Activated CD4-positive, alpha-beta T cell treated with anti-CD3 and anti-CD28 coated beads, Interleukin-2, amount 10 ng/mL, durations not matched to agents 7 days and 5 days (primary cell): ENCODE data around the gene LRRC7. TPM values are rescaled to one million over a fixed set of nuclear protein-coding genes. Genes with fewer than 3 reads are reported as not detected.

Source experiments
- CTCF ChIA-PET: fragments of 350-600 bp; sonication (Branson Sonifier 250); formaldehyde crosslinking; loops from one replicate; lab custom pipeline; 2021; ENCODE audit warnings: antibody characterized with exemption; lab: Charles Lee
- POLR2A ChIA-PET: fragments of 350-600 bp; sonication (Branson Sonifier 250); formaldehyde crosslinking; loops from one replicate; lab custom pipeline; 2021; ENCODE audit warnings: antibody characterized with exemption; lab: Charles Lee
- DNase-seq: peaks from one replicate; pipeline ENCODE4 v3.0.0-alpha.2; 2020
- H3K27ac Mint-ChIP-seq: one replicate; pipeline ENCODE4 v1.8.0; 2021; ENCODE audit warnings: mild to moderate bottlenecking, moderate library complexity, mixed read lengths
- H3K27me3 Mint-ChIP-seq: one replicate; pipeline ENCODE4 v1.8.0; 2021; ENCODE audit warnings: mixed read lengths
- H3K36me3 Mint-ChIP-seq: one replicate; pipeline ENCODE4 v1.8.0; 2021; ENCODE audit warnings: low read depth, mixed read lengths
- H3K4me1 Mint-ChIP-seq: one replicate; pipeline ENCODE4 v1.8.0; 2021; ENCODE audit warnings: mixed read lengths
- H3K4me3 Mint-ChIP-seq: one replicate; pipeline ENCODE4 v1.8.0; 2021; ENCODE audit warnings: mild to moderate bottlenecking, moderate library complexity, mixed read lengths
- H3K9me3 Mint-ChIP-seq: one replicate; pipeline ENCODE4 v1.8.0; 2021; ENCODE audit warnings: mixed read lengths
- total RNA-seq, 2 experiments: library from RNA; stranded (reverse); gene quantifications; one replicate each; pipeline ENCODE4 v1.2.3, GENCODE V29; 2021

The LRRC7 gene
- total RNA-seq, 2 experiments from 2014 or later, result not detected

DNA sequence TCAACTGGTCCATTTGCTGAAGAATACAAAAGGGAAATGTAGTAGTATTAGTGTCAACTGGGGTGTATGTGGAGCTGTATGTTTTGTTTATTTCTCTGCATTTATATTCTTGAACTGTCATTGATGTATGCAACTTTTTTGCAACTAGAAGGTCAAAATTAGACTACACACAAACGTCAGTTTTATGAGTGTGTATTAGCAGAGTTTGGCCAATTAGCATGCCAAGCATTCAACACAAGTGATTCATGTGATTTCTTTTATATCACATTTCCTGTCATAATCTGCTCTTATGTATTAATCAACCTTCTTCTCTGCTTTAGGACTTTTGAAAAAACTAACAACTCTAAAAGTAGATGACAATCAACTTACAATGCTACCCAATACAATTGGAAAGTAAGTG, 426.5 kb downstream of the LRRC7 start:
- H3K27me3 Mint-ChIP-seq, result no peaks in the 10 kb centered on the region
- CTCF ChIA-PET, result no interaction called here

DNA sequence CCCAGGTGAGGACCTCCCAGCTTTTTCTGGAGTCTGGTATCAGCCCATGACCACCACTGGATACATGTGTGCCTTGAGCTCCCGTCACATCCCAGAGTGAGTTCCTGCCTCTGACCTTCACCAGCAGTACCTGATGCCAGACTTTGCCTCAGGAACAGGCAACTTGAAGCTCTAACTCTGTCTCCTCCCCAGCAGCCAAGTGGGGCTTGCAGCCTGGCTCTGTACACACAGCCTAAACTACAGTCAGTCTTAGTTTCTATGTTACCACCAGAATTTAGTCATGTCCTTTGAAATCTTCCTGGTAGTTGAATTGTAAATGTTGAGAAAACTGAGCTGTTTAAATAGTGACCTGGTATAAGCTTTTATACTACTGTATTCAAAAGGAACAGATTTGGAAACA, 431.1 kb downstream of the LRRC7 start:
- Mint-ChIP-seq H3K36me3 (no peaks in the 10 kb centered on the region), H3K4me3 (no peak overlapping the region), H3K27me3 (no peaks in the 10 kb centered on the region), H3K27ac (no peak overlapping the region), H3K9me3 (no peaks in the 10 kb centered on the region), H3K4me1 (no peaks in the 10 kb centered on the region)
- ChIA-PET CTCF (no interaction called here), POLR2A (no interaction called here)
- DNase-seq, result no peak

More for the DNA sequence above, 426.5 kb downstream of the LRRC7 start:
- H3K27ac Mint-ChIP-seq, result no peak overlapping the region
- no peak overlapping the region for H3K4me3 Mint-ChIP-seq
- DNase-seq, result no peak
- no peaks in the 10 kb centered on the region for H3K36me3 Mint-ChIP-seq
- no peaks in the 10 kb centered on the region for H3K9me3 Mint-ChIP-seq
- POLR2A ChIA-PET, result no interaction called here
- no peaks in the 10 kb centered on the region for H3K4me1 Mint-ChIP-seq

DNA sequence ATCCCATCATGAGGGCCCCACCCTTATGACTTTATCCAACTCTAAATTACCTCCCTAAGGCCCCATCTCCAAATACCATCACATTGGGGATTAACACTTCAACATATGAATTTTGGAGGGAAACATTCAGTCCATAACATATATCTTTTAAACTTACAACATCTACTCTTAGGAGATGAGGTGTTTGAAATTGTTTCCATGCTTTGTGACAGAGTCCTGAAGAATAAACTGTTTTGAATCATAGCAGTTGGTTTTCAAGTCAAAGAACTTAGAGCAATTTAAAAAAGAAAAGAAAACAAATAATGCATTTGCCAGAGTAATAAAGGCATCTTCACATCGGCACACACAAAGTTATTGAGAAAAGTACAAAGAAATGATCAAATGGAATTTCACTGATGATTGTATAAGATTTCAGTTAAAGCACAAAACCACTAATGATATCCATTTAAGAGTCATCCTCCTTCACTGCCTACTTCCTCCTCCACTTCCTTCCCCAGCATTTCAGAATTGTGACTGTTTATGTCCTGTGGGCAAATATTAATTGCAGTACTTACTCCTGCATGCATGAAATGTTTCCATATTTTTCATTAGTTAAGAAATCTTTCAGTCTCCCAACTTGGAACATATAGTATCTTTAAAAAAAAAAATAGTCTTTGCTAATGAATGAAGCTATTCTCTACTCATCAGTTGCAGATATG, 435.6 kb downstream of the LRRC7 start:
- no peak overlapping the region for H3K4me3 Mint-ChIP-seq
- DNase-seq, result no peak
- POLR2A ChIA-PET, result no interaction called here
- CTCF ChIA-PET, result no interaction called here
- no peaks in the 10 kb centered on the region for H3K9me3 Mint-ChIP-seq
- no peaks in the 10 kb centered on the region for H3K4me1 Mint-ChIP-seq
- H3K27ac Mint-ChIP-seq, result no peak overlapping the region
- H3K27me3 Mint-ChIP-seq, result no peaks in the 10 kb centered on the region
- no peaks in the 10 kb centered on the region for H3K36me3 Mint-ChIP-seq

DNA sequence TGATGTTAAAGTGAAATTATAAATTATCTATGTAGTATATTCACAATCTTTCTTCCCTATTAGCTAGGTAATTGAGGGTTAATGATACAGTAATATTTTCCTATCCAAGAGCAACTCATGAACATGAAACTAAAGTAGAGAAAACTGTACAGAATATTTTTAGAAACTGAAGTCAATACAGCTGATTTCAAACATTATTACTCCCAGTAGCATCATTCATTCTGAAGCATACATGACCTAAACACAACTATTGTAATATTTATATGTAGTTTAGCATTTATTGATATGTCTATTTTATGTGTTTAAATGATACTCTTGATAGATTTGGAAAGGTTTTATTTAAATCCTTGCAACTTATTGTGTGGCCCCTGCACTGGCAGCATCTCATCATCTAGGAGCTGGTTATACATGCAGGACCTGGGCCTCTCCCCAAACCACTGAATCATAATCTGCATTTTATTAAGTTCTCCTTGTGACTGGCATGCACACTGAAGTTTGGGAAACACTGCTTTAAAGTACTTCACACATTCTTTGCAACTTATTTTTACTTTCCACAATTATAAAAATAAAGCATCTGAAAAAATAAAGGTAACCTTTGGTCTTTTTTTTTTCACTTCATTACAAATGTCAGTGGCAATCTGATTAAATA, 437.8 kb downstream of the LRRC7 start:
- Mint-ChIP-seq H3K27me3 (no peaks in the 10 kb centered on the region), H3K36me3 (no peaks in the 10 kb centered on the region), H3K4me3 (no peak overlapping the region), H3K9me3 (no peaks in the 10 kb centered on the region), H3K27ac (no peak overlapping the region), H3K4me1 (no peaks in the 10 kb centered on the region)
- DNase-seq, result no peak
- ChIA-PET POLR2A (no interaction called here), CTCF (no interaction called here)

DNA sequence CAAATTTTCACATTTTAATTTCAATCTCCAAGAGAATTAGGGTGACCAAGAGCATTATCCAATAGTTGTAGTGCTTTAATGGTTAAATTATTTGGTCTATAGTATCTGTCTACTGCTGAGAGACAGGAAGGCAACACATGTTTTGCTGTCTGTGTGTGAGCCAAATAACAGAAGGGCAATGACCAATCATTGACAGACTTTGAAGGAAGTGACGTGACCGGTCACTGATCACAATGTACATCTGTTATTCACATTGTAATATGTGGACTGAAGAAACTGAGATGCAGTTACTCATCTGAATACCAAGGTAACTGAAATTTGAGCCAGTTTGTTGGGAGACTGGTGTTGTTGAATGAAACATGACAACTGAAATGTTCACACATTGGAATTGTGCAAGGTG, 440.9 kb downstream of the LRRC7 start:
- H3K27ac Mint-ChIP-seq, result no peak overlapping the region
- DNase-seq, result no peak
- CTCF ChIA-PET, result no interaction called here
- no peaks in the 10 kb centered on the region for H3K9me3 Mint-ChIP-seq
- no peak overlapping the region for H3K4me3 Mint-ChIP-seq
- no peaks in the 10 kb centered on the region for H3K36me3 Mint-ChIP-seq
- no peaks in the 10 kb centered on the region for H3K4me1 Mint-ChIP-seq
- POLR2A ChIA-PET, result no interaction called here
- no peaks in the 10 kb centered on the region for H3K27me3 Mint-ChIP-seq

DNA sequence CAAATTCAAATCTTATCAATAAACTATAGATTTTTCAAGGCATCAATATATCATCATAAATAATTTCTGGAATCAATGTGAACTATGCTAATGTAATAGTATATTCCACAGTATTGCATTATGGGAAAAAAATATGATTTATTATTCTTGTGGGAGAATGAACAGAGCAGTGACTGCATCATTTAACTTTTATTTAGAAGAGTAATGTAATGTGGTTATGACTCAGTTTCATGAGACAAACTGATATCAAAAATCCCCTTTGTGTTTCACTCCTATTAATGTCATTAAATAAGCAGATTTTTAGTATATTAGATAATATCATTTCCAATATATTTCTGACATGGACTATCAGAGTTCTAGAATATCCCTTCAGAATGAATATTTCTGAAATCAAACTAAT, 450.0 kb downstream of the LRRC7 start:
- Mint-ChIP-seq H3K27me3 (no peaks in the 10 kb centered on the region), H3K9me3 (no peaks in the 10 kb centered on the region), H3K27ac (no peak overlapping the region), H3K36me3 (no peaks in the 10 kb centered on the region), H3K4me3 (no peak overlapping the region), H3K4me1 (no peaks in the 10 kb centered on the region)
- DNase-seq, result no peak
- ChIA-PET POLR2A (no interaction called here), CTCF (no interaction called here)

DNA sequence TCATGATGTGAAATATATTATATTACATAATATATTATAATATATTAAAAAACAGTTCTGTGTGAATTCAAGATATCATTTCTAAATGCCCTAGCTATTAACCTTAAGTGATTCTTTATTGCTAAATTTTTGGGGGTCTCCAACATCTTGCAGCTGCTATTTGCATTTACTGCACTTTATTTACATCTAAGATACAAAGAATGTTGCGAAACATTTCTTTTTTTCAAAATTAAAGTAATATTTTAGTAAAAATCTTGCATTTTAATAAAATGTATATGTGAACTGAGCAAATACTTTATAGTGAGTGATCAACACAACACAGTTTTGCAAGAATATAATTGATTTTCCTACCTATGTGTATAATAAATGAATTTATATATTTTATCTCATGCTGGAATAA, 456.6 kb downstream of the LRRC7 start:
- ChIA-PET CTCF (no interaction called here), POLR2A (no interaction called here)
- Mint-ChIP-seq H3K27me3 (no peaks in the 10 kb centered on the region), H3K4me3 (no peak overlapping the region), H3K4me1 (no peaks in the 10 kb centered on the region), H3K9me3 (no peaks in the 10 kb centered on the region), H3K36me3 (no peaks in the 10 kb centered on the region), H3K27ac (no peak overlapping the region)
- DNase-seq, result no peak

DNA sequence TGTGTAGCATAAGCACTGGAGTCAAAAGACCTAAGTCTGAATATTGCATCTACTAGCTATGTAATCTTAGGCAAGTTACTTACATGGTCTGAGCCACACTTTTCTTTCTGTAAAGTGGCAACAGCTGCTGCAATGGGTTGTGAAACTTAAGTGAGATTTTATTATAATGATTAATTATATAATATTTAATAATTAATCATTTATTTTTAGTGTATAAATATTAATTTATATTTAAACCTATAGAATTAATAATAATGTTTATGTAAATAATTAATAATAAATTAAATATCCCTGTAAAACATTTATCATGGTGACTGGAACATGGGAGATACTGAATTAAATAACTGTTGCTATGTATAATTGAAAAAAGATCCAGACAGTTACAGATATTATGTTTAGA, 457.3 kb downstream of the LRRC7 start:
- no peaks in the 10 kb centered on the region for H3K36me3 Mint-ChIP-seq
- ChIA-PET POLR2A (no interaction called here), CTCF (no interaction called here)
- no peak overlapping the region for H3K27ac Mint-ChIP-seq
- no peak for DNase-seq
- H3K4me3 Mint-ChIP-seq, result no peak overlapping the region
- no peaks in the 10 kb centered on the region for H3K27me3 Mint-ChIP-seq
- no peaks in the 10 kb centered on the region for H3K9me3 Mint-ChIP-seq
- no peaks in the 10 kb centered on the region for H3K4me1 Mint-ChIP-seq

DNA sequence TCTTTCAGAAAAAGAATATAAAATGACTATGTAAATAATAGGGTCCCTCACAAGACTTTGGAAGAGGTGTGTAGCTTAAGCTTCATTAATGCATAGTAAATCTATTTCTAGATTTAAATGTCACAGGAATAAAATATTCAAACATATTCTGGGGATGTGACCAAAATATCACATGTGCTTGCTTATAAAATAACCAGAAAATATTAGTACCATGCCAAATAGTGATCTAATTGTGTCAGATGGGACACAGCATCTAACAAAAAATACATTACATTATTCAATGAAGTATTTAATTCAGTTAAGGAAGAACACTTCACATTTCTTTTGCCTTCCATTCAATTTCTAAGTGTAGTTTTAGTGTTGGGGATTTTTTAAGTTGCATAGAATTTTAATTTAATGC, 458.1 kb downstream of the LRRC7 start:
- ChIA-PET POLR2A (no interaction called here), CTCF (interaction anchor here (0.6 kb wide), 1 partner anchor 582 kb away, joined by 5 read pairs; no protein-coding TSS in a partner anchor)
- Mint-ChIP-seq H3K4me1 (no peaks in the 10 kb centered on the region), H3K36me3 (no peaks in the 10 kb centered on the region), H3K9me3 (no peaks in the 10 kb centered on the region), H3K27me3 (no peaks in the 10 kb centered on the region), H3K27ac (no peak overlapping the region), H3K4me3 (no peak overlapping the region)
- DNase-seq, result no peak

DNA sequence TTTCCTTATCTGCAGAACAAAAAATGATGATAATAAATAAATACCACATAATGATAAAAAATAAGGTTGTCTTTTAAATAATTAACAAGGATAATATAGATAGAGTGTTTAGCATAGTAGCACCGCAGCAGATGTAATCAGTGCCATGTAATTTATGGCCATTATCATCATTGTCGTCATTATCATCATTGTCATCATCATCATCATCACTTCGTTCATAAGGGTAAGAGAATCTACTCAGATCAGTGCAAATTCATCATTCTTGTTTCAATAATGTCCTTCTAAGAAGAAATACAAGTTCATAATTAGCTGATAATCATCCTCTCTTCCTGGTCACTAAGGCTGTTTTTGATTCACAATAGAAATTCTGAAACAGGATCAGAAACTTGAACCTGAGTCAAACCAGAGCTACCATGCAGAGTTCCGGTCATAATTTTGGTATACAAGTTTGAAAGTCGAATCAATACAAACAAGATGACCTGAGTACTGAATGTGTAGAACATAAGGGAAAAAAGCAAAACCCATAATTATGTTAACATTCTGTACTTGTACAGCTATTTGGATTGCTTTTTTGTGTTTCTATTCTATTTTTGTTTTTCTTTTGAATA, 465.6 kb downstream of the LRRC7 start:
- Mint-ChIP-seq H3K27ac (no peak overlapping the region), H3K4me3 (no peak overlapping the region), H3K4me1 (no peaks in the 10 kb centered on the region), H3K36me3 (no peaks in the 10 kb centered on the region), H3K9me3 (no peaks in the 10 kb centered on the region), H3K27me3 (no peaks in the 10 kb centered on the region)
- CTCF ChIA-PET, result interaction anchor here (0.6 kb wide), 1 partner anchor 804 kb away, joined by 3 read pairs; no protein-coding TSS in a partner anchor
- no peak for DNase-seq
- POLR2A ChIA-PET, result no interaction called here

DNA sequence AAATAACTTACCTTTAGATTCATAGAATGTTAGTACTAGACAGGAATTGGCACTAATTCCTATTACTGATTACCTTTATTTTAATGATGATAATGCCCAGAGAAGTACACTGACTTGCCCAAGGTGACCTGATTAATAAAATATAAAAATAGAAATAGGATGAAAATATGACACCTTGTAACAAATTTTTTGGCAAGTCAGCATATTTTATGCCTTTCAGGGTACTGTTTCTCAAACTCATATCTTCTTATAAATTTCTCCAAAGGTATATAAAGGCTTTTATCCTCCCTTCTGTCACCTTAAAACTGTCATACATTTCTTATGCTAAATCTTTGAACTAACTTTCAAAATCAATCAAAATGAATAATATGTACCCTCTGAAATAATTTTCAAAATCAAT, 466.2 kb downstream of the LRRC7 start:
- Mint-ChIP-seq H3K9me3 (no peaks in the 10 kb centered on the region), H3K36me3 (no peaks in the 10 kb centered on the region), H3K27me3 (no peaks in the 10 kb centered on the region), H3K27ac (no peak overlapping the region), H3K4me3 (no peak overlapping the region), H3K4me1 (no peaks in the 10 kb centered on the region)
- DNase-seq, result no peak
- POLR2A ChIA-PET, result no interaction called here
- CTCF ChIA-PET, result interaction anchor here (0.6 kb wide), 1 partner anchor 803 kb away, joined by 3 read pairs; no protein-coding TSS in a partner anchor

DNA sequence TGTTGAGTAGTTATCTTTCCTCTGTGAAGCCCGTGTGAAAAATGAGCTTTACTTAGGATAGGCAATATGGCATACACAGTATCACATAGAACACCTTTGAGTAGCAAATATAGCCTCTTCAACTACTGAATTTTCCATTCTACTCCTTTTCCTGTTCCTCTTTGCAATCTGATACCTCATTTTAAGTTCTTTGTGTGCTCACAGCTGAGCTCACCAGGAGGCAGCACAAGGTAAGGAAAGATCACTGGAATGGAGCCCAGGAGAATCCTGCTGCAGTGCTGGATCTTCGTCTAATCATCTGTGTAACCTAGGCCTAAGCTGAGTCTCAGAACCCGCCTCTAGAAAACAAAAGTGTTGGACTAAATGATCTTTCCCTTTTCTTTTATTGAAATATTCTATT, 466.7 kb downstream of the LRRC7 start:
- CTCF ChIA-PET, result no interaction called here
- DNase-seq, result no peak
- Mint-ChIP-seq H3K27ac (no peak overlapping the region), H3K4me3 (no peak overlapping the region), H3K4me1 (no peaks in the 10 kb centered on the region), H3K27me3 (no peaks in the 10 kb centered on the region), H3K9me3 (no peaks in the 10 kb centered on the region), H3K36me3 (no peaks in the 10 kb centered on the region)
- POLR2A ChIA-PET, result no interaction called here

DNA sequence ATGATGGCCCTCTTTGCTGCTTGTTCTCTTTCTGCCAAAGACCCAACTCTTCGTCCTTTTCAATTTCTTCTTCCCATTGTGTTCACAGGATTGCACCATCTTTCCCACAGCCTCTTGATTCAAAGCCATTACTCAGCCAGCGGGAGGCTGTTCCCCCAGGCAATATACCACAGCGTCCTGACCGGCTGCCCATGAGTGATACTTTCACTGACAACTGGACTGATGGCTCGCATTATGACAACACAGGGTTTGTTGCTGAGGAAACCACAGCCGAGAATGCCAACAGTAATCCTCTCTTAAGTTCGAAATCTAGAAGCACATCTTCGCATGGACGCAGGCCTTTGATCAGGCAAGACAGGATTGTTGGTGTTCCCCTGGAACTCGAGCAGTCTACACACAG, 470.3 kb downstream of the LRRC7 start:
- ChIA-PET POLR2A (no interaction called here), CTCF (no interaction called here)
- H3K27me3 Mint-ChIP-seq, result no peaks in the 10 kb centered on the region
- no peak overlapping the region for H3K4me3 Mint-ChIP-seq
- no peak overlapping the region for H3K27ac Mint-ChIP-seq
- DNase-seq, result no peak
- H3K9me3 Mint-ChIP-seq, result no peaks in the 10 kb centered on the region
- no peaks in the 10 kb centered on the region for H3K36me3 Mint-ChIP-seq
- H3K4me1 Mint-ChIP-seq, result no peaks in the 10 kb centered on the region
